OCI-LY3 (cell line): ENCODE measurements around the gene MVB12A.

Experiments
- EZH2phosphoT487 ChIP-seq: fragments of 200-600 bp; shearing (Covaris generic); IDR thresholded peaks from 2 replicates; pipeline ENCODE4 v1.6.1; 2018; ENCODE audit warnings: antibody characterized with exemption, mixed run types, low read depth
- TF ChIP-seq, protein P1 (sequence below): fragments of 200-600, 300-600 bp; sonication (generic); IDR thresholded peaks from 2 replicates; pipeline ENCODE4 v1.5.1; 2014; ENCODE audit warnings: antibody characterized with exemption, low read length, low read depth

DNA sequence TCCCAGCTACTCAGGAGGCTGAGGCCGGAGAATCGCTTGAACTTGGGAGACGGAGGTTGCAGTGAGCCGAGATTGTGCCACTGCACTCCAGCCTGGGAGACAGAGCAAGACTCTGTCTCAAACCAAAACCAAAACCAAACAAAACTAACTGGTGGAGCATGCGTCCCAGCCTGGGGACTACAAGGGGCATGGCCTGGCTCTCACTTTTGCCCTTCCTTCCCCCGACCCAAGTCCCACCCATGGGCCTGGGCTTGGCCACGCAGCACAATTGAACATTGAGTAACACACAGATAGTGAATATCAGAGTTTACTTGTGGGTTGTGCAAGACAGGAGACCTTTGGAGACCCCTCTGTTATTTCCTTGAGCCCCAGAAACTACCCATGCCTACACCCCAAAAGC, 15.4 kb downstream of the MVB12A start:
- TF ChIP-seq, protein P1, sequence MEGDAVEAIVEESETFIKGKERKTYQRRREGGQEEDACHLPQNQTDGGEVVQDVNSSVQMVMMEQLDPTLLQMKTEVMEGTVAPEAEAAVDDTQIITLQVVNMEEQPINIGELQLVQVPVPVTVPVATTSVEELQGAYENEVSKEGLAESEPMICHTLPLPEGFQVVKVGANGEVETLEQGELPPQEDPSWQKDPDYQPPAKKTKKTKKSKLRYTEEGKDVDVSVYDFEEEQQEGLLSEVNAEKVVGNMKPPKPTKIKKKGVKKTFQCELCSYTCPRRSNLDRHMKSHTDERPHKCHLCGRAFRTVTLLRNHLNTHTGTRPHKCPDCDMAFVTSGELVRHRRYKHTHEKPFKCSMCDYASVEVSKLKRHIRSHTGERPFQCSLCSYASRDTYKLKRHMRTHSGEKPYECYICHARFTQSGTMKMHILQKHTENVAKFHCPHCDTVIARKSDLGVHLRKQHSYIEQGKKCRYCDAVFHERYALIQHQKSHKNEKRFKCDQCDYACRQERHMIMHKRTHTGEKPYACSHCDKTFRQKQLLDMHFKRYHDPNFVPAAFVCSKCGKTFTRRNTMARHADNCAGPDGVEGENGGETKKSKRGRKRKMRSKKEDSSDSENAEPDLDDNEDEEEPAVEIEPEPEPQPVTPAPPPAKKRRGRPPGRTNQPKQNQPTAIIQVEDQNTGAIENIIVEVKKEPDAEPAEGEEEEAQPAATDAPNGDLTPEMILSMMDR: no peak
- no peak for TF ChIP-seq EZH2phosphoT487
